Mesenchymal stem cell (in vitro differentiated cells and primary cell): Measurements from ENCODE around the gene TRPV5.

ENCODE experiments used
- DNase-seq: peaks from one replicate; pipeline ENCODE4 v3.0.0-alpha.2; 2013
- H2AFZ ChIP-seq: one replicate; pipeline ENCODE4 v1.6.1; 2013; ENCODE audit warnings: low read depth, mild to moderate bottlenecking, control low read depth, inconsistent platforms, low read length, moderate library complexity
- H2AK5ac ChIP-seq: 2 replicates; pipeline ENCODE4 v1.6.1; 2013; ENCODE audit warnings: low read length, moderate library complexity, mild to moderate bottlenecking, inconsistent platforms; ENCODE audit not compliant: severe bottlenecking
- H2BK120ac ChIP-seq: one replicate; pipeline ENCODE4 v1.6.1; 2013; ENCODE audit warnings: low read depth, mild to moderate bottlenecking, inconsistent platforms, low read length, moderate library complexity
- H2BK12ac ChIP-seq, 2 experiments: one replicate each; pipeline ENCODE4 v1.6.1; 2013; ENCODE audit warnings: inconsistent platforms in 2 of 2, low read length in 2 of 2, mild to moderate bottlenecking in 2 of 2, moderate library complexity in 2 of 2, control low read depth in 1 of 2
- H2BK15ac ChIP-seq: one replicate; pipeline ENCODE4 v1.6.1; 2013; ENCODE audit warnings: mild to moderate bottlenecking, low read depth, inconsistent platforms; ENCODE audit not compliant: poor library complexity, severe bottlenecking
- H2BK5ac ChIP-seq: 2 replicates; pipeline ENCODE4 v1.6.1; 2013; ENCODE audit warnings: low read depth, mild to moderate bottlenecking, low read length, control low read depth, inconsistent platforms; ENCODE audit not compliant: poor library complexity, severe bottlenecking
- H3K14ac ChIP-seq, 2 experiments: one replicate each; pipeline ENCODE4 v1.6.1; 2013; ENCODE audit warnings: inconsistent platforms in 2 of 2, low read length in 2 of 2, control low read depth in 1 of 2, mild to moderate bottlenecking in 1 of 2, moderate library complexity in 1 of 2
- H3K18ac ChIP-seq, 2 experiments: one replicate each; pipeline ENCODE4 v1.6.1; 2013; ENCODE audit warnings: inconsistent platforms in 2 of 2, low read length in 2 of 2, control low read depth in 1 of 2, low read depth in 1 of 2, mild to moderate bottlenecking in 1 of 2
- H3K23ac ChIP-seq, 2 experiments: one replicate each; pipeline ENCODE4 v1.6.1; 2013; ENCODE audit warnings: inconsistent platforms in 2 of 2, low read length in 2 of 2, mild to moderate bottlenecking in 2 of 2, moderate library complexity in 2 of 2, control low read depth in 1 of 2
- H3K27ac ChIP-seq: 2 replicates; pipeline ENCODE4 v1.5.1; 2013; ENCODE audit warnings: mild to moderate bottlenecking, moderate library complexity, low read length, control low read depth, inconsistent platforms; ENCODE audit not compliant: poor library complexity, severe bottlenecking
- H3K27me3 ChIP-seq, 2 experiments: 2 replicates each; pipeline versions ENCODE4 v1.6.1 to v1.7.0; 2013; ENCODE audit warnings: low read length in 2 of 2, mild to moderate bottlenecking in 2 of 2, moderate library complexity in 2 of 2, control low read depth in 1 of 2, inconsistent platforms in 1 of 2; ENCODE audit not compliant: control insufficient read depth in 1 of 2, insufficient read depth in 1 of 2
- H3K36me3 ChIP-seq, 2 experiments: 2 replicates each; pipeline versions ENCODE4 v1.6.1 to v1.7.0; 2013; ENCODE audit warnings: low read length in 2 of 2, control low read depth in 1 of 2, inconsistent platforms in 1 of 2, low read depth in 1 of 2, mild to moderate bottlenecking in 1 of 2; ENCODE audit not compliant: insufficient read depth in 2 of 2, control insufficient read depth in 1 of 2
- H3K4ac ChIP-seq, 2 experiments: one replicate each; pipeline ENCODE4 v1.6.1; 2013; ENCODE audit warnings: inconsistent platforms in 2 of 2, low read length in 2 of 2, mild to moderate bottlenecking in 2 of 2, moderate library complexity in 2 of 2, control low read depth in 1 of 2, low read depth in 1 of 2
- H3K4me1 ChIP-seq: 2 replicates; pipeline ENCODE4 v1.6.1; 2013; ENCODE audit warnings: low read depth, low read length, control low read depth; ENCODE audit not compliant: control insufficient read depth, insufficient read depth
- H3K4me2 ChIP-seq: 2 replicates; pipeline ENCODE4 v1.6.1; 2013; ENCODE audit warnings: low read length, mild to moderate bottlenecking, inconsistent platforms; ENCODE audit not compliant: poor library complexity, severe bottlenecking
- H3K4me3 ChIP-seq, 2 experiments: 2 replicates each; pipeline versions ENCODE4 v1.5.1 to v1.7.0; 2013; ENCODE audit warnings: low read length in 2 of 2, mild to moderate bottlenecking in 2 of 2, control low read depth in 1 of 2, low read depth in 1 of 2; ENCODE audit not compliant: insufficient read depth in 1 of 2
- H3K79me1 ChIP-seq: replicated peaks from 2 replicates; pipeline ENCODE4 v1.6.1; 2013; ENCODE audit warnings: mild to moderate bottlenecking, control low read depth, low read length, inconsistent platforms; ENCODE audit not compliant: poor library complexity, severe bottlenecking
- H3K9ac ChIP-seq: 2 replicates; pipeline ENCODE4 v1.7.0; 2013; ENCODE audit warnings: mild to moderate bottlenecking, low read length, moderate library complexity
- H3K9me3 ChIP-seq: 2 replicates; pipeline ENCODE4 v1.7.0; 2013; ENCODE audit warnings: mild to moderate bottlenecking, low read length; ENCODE audit not compliant: control insufficient read depth
- H4K8ac ChIP-seq: one replicate; pipeline ENCODE4 v1.6.1; 2013; ENCODE audit warnings: inconsistent platforms, mild to moderate bottlenecking, low read length, moderate library complexity
- H4K91ac ChIP-seq: one replicate; pipeline ENCODE4 v1.6.1; 2013; ENCODE audit warnings: mild to moderate bottlenecking, low read length, inconsistent platforms
- WGBS: methylation state at CpG from one replicate; pipeline ENCODE4 v1.1.7; 2013; ENCODE audit warnings: mixed read lengths; 5-methylcytosine and 5-hydroxymethylcytosine counted together

Gene TRPV5

GRCh38 chr7:142913051-142913450 lies 20.5 kb downstream of the TRPV5 start:
- no peak overlapping the region for H2AFZ ChIP-seq
- no peak overlapping the region for H3K4me2 ChIP-seq
- H2BK5ac ChIP-seq: no peak overlapping the region
- H3K4me3 ChIP-seq: no peak overlapping the region
- peaks cover 0 to 12% of the 10 kb centered on the region in 2 experiments for H3K27me3 ChIP-seq
- no peaks in the 10 kb centered on the region for H3K36me3 ChIP-seq
- no peaks in the 10 kb centered on the region for H3K79me1 ChIP-seq
- no peaks in the 10 kb centered on the region for H3K4me1 ChIP-seq
- H3K18ac ChIP-seq: no peak overlapping the region
- no peak overlapping the region for H3K23ac ChIP-seq
- DNase-seq: no peak
- H4K91ac ChIP-seq: no peak overlapping the region
- no peak overlapping the region for H3K9ac ChIP-seq
- H2AK5ac ChIP-seq: no peak overlapping the region
- no peaks in the 10 kb centered on the region for H3K9me3 ChIP-seq
- H3K14ac ChIP-seq: no peak overlapping the region
- no peak overlapping the region for H3K27ac ChIP-seq
- no peak overlapping the region for H4K8ac ChIP-seq
- H2BK120ac ChIP-seq: no peak overlapping the region
- H2BK12ac ChIP-seq: no peak overlapping the region
- H3K4ac ChIP-seq: no peak overlapping the region
- no peak overlapping the region for H2BK15ac ChIP-seq
- 37% methylated on average over 3 of the region's 3 CpGs for WGBS

- H4K91ac ChIP-seq: no peak overlapping the region
- H3K14ac ChIP-seq: no peak overlapping the region
- H2BK120ac ChIP-seq: no peak overlapping the region
- no peaks in the 10 kb centered on the region for H3K79me1 ChIP-seq
- no peaks in the 10 kb centered on the region for H3K4me1 ChIP-seq
- H2AFZ ChIP-seq: no peak overlapping the region
- H2BK12ac ChIP-seq: no peak overlapping the region
- no peak overlapping the region for H3K4me2 ChIP-seq
- no peak overlapping the region for H3K18ac ChIP-seq
- H2BK15ac ChIP-seq: no peak overlapping the region
- H3K9ac ChIP-seq: no peak overlapping the region
- H3K9me3 ChIP-seq: peaks cover 5% of the 10 kb centered on the region
- H3K27ac ChIP-seq: no peak overlapping the region
- 88% methylated on average over 2 of the region's 2 CpGs for WGBS
- no peaks in the 10 kb centered on the region for H3K36me3 ChIP-seq
- no peak overlapping the region for H2BK5ac ChIP-seq
- no peak overlapping the region for H4K8ac ChIP-seq
- H2AK5ac ChIP-seq: no peak overlapping the region
- no peak overlapping the region for H3K4me3 ChIP-seq
- DNase-seq: no peak
- peaks cover 0 to 11% of the 10 kb centered on the region in 2 experiments for H3K27me3 ChIP-seq
- no peak overlapping the region for H3K4ac ChIP-seq
- H3K23ac ChIP-seq: no peak overlapping the region
Observed at GRCh38 chr7:142910481-142910880, 23.1 kb downstream of the TRPV5 start.

GRCh38 chr7:142910031-142910433 lies 23.5 kb downstream of the TRPV5 start:
- H3K23ac ChIP-seq: no peak overlapping the region
- no peak overlapping the region for H3K4me2 ChIP-seq
- no peaks in the 10 kb centered on the region for H3K4me1 ChIP-seq
- H2BK5ac ChIP-seq: no peak overlapping the region
- no peaks in the 10 kb centered on the region for H3K36me3 ChIP-seq
- no peak overlapping the region for H3K14ac ChIP-seq
- H2AFZ ChIP-seq: no peak overlapping the region
- no peak overlapping the region for H4K8ac ChIP-seq
- no peak overlapping the region for H2BK15ac ChIP-seq
- no peak overlapping the region for H4K91ac ChIP-seq
- H3K27me3 ChIP-seq: peaks cover 0 to 11% of the 10 kb centered on the region in 2 experiments
- no peak for DNase-seq
- H3K79me1 ChIP-seq: no peaks in the 10 kb centered on the region
- H3K9ac ChIP-seq: no peak overlapping the region
- no CpG with 5 or more reads among the region's 2 CpGs for WGBS
- H2AK5ac ChIP-seq: no peak overlapping the region
- no peak overlapping the region for H2BK120ac ChIP-seq
- no peak overlapping the region for H3K4ac ChIP-seq
- H3K27ac ChIP-seq: no peak overlapping the region
- H3K4me3 ChIP-seq: no peak overlapping the region
- no peak overlapping the region for H3K18ac ChIP-seq
- peaks cover 9% of the 10 kb centered on the region for H3K9me3 ChIP-seq
- H2BK12ac ChIP-seq: no peak overlapping the region

- peaks cover 0 to 11% of the 10 kb centered on the region in 2 experiments for H3K27me3 ChIP-seq
- H3K14ac ChIP-seq: no peak overlapping the region
- H4K91ac ChIP-seq: no peak overlapping the region
- H2BK15ac ChIP-seq: no peak overlapping the region
- no peak overlapping the region for H3K27ac ChIP-seq
- H3K4me3 ChIP-seq: no peak overlapping the region
- no peak overlapping the region for H2BK12ac ChIP-seq
- no peak overlapping the region for H3K18ac ChIP-seq
- H4K8ac ChIP-seq: no peak overlapping the region
- H3K23ac ChIP-seq: no peak overlapping the region
- H2BK5ac ChIP-seq: no peak overlapping the region
- no peak for DNase-seq
- no peaks in the 10 kb centered on the region for H3K4me1 ChIP-seq
- no peak overlapping the region for H2BK120ac ChIP-seq
- H3K36me3 ChIP-seq: no peaks in the 10 kb centered on the region
- no peak overlapping the region for H2AFZ ChIP-seq
- no peak overlapping the region for H3K9ac ChIP-seq
- H3K4ac ChIP-seq: no peak overlapping the region
- H3K79me1 ChIP-seq: no peaks in the 10 kb centered on the region
- no peak overlapping the region for H3K4me2 ChIP-seq
- whole genome bisulfite sequencing: 73% methylated on average over 21 of the region's 21 CpGs
- H2AK5ac ChIP-seq: no peak overlapping the region
- H3K9me3 ChIP-seq: peaks cover 17% of the 10 kb centered on the region
Observed at GRCh38 chr7:142908921-142909890, 24.3 kb downstream of the TRPV5 start.
